H1 (cell line): ENCODE measurements around the gene SON.

ENCODE experiments used
- JUND ChIP-seq: IDR thresholded peaks from 2 replicates; pipeline ENCODE4 v1.6.1; 2011; ENCODE audit warnings: mild to moderate bottlenecking, improper control_type of control experiment, low read length
- MAFK ChIP-seq: IDR thresholded peaks from 2 replicates; pipeline ENCODE4 v1.6.1; 2012; ENCODE audit warnings: low read depth, mild to moderate bottlenecking, improper control_type of control experiment, low read length
- NANOG ChIP-seq: IDR thresholded peaks from 2 replicates; pipeline ENCODE4 v1.6.1; 2011; ENCODE audit warnings: low read length, low read depth, mild to moderate bottlenecking, inconsistent platforms; ENCODE audit not compliant: insufficient read depth, poor library complexity, severe bottlenecking
- POLR2A ChIP-seq, 2 experiments: IDR thresholded peaks; 1 replicate in 1 of 2; 2 replicates in 1 of 2; pipeline ENCODE4 v1.6.1; 2011; ENCODE audit warnings: low read depth in 2 of 2, low read length in 2 of 2, mild to moderate bottlenecking in 2 of 2; ENCODE audit errors: control extremely low read depth in 1 of 2
- RFX5 ChIP-seq: IDR thresholded peaks from 2 replicates; pipeline ENCODE4 v1.6.1; 2011; ENCODE audit warnings: low read depth, low read length, improper control_type of control experiment, borderline replicate concordance
- SAP30 ChIP-seq: fragments of 300-600 bp; sonication (generic); IDR thresholded peaks from 2 replicates; pipeline ENCODE4 v1.7.1; 2012; ENCODE audit warnings: low read length, moderate library complexity, mild to moderate bottlenecking, inconsistent platforms; ENCODE audit not compliant: insufficient read depth, insufficient replicate concordance
- TAF1 ChIP-seq: IDR thresholded peaks from 2 replicates; pipeline ENCODE4 v1.6.1; 2011; ENCODE audit warnings: mild to moderate bottlenecking, low read depth, low read length
- TAF7 ChIP-seq: optimal IDR thresholded peaks from 2 replicates; pipeline ENCODE3; 2011; ENCODE audit warnings: low read depth, mild to moderate bottlenecking, inconsistent platforms, low read length, moderate library complexity, borderline replicate concordance
- TCF12 ChIP-seq: IDR thresholded peaks from 2 replicates; pipeline ENCODE4 v1.6.1; 2011; ENCODE audit warnings: low read depth, mild to moderate bottlenecking, low read length
- YY1 ChIP-seq: IDR thresholded peaks from 2 replicates; pipeline ENCODE4 v1.6.1; 2011; ENCODE audit warnings: low read depth, mild to moderate bottlenecking, low read length
- ZNF274 ChIP-seq: IDR thresholded peaks from 2 replicates; pipeline ENCODE4 v1.7.0; 2012; ENCODE audit warnings: low read length, borderline replicate concordance; ENCODE audit errors: extremely low read depth
- TF ChIP-seq, protein P1 (sequence below), 3 experiments: IDR thresholded peaks; 1 replicate in 2 of 3; 2 replicates in 1 of 3; pipeline versions ENCODE4 v1.5.1 to v1.6.1; 2011; ENCODE audit warnings: low read length in 3 of 3, mild to moderate bottlenecking in 3 of 3, inconsistent platforms in 2 of 3, low read depth in 1 of 3, moderate library complexity in 1 of 3; ENCODE audit not compliant: insufficient read depth in 1 of 3; ENCODE audit errors: control extremely low read depth in 1 of 3
- TF ChIP-seq, protein P2 (sequence below): IDR thresholded peaks from 2 replicates; pipeline ENCODE4 v1.6.1; 2011; ENCODE audit warnings: low read length, improper control_type of control experiment

DNA sequence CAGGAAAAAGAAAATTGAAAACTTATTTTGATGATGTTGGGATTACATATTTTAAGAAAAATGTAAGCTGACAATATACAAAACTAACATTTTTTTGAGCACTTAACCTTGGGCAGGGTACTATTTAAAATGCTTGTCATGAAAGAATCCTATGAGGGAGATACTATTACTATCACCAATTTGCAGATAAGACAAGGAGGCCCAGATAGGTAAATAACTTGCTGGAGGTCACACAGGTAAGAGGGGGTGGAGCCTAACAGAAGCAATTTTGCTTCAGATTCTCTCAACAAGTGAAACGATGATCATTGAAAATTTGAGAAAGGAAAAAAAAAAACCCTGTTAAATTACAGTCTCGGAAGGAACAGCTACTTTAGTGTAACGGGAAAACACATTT is 2.1 kb upstream of the SON start:
- TF ChIP-seq, protein P1, sequence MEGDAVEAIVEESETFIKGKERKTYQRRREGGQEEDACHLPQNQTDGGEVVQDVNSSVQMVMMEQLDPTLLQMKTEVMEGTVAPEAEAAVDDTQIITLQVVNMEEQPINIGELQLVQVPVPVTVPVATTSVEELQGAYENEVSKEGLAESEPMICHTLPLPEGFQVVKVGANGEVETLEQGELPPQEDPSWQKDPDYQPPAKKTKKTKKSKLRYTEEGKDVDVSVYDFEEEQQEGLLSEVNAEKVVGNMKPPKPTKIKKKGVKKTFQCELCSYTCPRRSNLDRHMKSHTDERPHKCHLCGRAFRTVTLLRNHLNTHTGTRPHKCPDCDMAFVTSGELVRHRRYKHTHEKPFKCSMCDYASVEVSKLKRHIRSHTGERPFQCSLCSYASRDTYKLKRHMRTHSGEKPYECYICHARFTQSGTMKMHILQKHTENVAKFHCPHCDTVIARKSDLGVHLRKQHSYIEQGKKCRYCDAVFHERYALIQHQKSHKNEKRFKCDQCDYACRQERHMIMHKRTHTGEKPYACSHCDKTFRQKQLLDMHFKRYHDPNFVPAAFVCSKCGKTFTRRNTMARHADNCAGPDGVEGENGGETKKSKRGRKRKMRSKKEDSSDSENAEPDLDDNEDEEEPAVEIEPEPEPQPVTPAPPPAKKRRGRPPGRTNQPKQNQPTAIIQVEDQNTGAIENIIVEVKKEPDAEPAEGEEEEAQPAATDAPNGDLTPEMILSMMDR (IDR thresholded peaks at IDR 0.05; ENCODE audit: control extremely low read depth in 1 of 3, insufficient read depth in 1 of 3, low read depth in 1 of 3, low read length in 3 of 3) = no peak
- TF ChIP-seq, protein P2, sequence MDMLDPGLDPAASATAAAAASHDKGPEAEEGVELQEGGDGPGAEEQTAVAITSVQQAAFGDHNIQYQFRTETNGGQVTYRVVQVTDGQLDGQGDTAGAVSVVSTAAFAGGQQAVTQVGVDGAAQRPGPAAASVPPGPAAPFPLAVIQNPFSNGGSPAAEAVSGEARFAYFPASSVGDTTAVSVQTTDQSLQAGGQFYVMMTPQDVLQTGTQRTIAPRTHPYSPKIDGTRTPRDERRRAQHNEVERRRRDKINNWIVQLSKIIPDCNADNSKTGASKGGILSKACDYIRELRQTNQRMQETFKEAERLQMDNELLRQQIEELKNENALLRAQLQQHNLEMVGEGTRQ = no peak
- TF ChIP-seq POLR2A (IDR thresholded peaks at IDR 0.05; ENCODE audit: control extremely low read depth in 1 of 2, low read depth in 2 of 2, low read length in 2 of 2) (no peak), YY1 (no peak), JUND (no peak), TAF7 (no peak), SAP30 (no peak), ZNF274 (no peak), TCF12 (no peak), NANOG (no peak), TAF1 (no peak), MAFK (no peak), RFX5 (no peak)
